Measurements from ENCODE around the gene KRTAP10-12.

Gene KRTAP10-12

DNA sequence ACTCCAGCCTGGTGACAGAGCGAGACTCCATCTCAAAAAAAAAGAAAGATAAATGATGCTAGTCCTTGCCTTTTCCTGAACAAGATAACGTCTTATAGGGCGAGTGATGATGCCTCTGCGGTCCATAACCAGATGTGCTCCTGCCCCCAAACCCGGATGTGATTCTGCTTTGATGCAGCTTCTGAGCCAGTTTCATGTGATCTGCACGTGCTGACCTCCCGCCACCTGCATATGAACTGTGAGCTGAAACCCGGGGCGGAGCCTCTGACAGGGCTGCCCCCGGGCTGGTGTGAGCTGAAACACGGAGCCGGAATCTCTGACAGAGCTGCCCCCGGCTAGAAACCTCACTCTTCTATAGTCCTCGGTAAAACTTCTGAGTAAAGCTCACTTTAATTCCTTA is 43.8 kb upstream of the KRTAP10-12 start:
- TF ChIP-seq, protein P1, sequence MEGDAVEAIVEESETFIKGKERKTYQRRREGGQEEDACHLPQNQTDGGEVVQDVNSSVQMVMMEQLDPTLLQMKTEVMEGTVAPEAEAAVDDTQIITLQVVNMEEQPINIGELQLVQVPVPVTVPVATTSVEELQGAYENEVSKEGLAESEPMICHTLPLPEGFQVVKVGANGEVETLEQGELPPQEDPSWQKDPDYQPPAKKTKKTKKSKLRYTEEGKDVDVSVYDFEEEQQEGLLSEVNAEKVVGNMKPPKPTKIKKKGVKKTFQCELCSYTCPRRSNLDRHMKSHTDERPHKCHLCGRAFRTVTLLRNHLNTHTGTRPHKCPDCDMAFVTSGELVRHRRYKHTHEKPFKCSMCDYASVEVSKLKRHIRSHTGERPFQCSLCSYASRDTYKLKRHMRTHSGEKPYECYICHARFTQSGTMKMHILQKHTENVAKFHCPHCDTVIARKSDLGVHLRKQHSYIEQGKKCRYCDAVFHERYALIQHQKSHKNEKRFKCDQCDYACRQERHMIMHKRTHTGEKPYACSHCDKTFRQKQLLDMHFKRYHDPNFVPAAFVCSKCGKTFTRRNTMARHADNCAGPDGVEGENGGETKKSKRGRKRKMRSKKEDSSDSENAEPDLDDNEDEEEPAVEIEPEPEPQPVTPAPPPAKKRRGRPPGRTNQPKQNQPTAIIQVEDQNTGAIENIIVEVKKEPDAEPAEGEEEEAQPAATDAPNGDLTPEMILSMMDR (IDR thresholded peaks at IDR 0.05; ENCODE audit: extremely low read depth, insufficient read depth, missing control alignments): no peak
- DNase-seq (ENCODE audit: low spot score): no peak
- in situ Hi-C loops (cut with MboI; ENCODE audit: low pct_unique_long_range_greater_than_20kb, low sequenced_read_pairs, unreplicated experiment): no loop called here

DNA sequence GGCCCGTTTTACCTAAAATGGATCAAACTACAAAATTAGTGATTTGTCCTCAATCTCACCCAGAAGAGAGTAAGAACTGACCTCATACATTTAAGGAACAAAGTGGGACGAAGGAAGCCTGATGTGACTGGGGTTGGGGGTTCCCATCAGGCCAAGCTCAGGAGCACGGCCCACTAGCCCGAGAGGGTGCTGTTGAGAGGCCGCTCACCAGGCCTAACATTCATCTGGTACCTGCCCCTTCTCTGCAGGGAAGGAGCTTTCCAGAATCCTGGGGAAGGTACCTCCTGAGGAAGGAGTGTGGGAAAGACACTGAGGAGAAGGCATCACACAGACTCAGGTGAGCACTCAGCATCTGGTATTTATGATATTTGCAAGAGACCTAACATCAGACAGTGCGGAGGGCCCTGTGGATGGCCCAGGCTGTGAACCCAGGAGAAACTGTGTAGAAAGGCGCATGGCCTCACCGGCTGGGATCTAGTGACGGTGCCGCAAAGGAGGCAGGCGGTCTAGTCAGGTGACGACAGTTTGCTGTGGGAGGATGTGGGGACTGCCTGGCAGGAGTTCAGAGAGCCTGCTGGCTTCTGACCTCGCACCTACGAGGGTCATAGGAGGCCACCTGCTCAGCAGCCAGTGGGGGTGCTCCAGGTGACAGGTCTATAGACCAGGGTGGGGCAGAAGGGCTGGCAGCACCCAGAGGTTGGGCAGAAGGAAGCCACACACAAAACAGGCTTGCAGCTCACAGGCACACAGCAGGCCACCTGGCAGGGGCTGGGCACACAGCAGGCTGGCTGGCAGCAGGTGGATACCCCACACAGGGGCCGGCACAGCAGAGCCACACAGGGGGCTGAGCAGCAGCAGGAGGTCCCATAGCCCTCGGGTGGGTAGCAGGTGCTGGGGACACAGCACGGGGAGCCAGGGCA is 43.1 kb upstream of the KRTAP10-12 start:
- in situ Hi-C loops (cut with MboI; ENCODE audit: low pct_unique_long_range_greater_than_20kb, low sequenced_read_pairs, unreplicated experiment): no loop called here
- DNase-seq (ENCODE audit: low spot score): no peak
- TF ChIP-seq, protein P1 (IDR thresholded peaks at IDR 0.05; ENCODE audit: extremely low read depth, insufficient read depth, missing control alignments): no peak

DNA sequence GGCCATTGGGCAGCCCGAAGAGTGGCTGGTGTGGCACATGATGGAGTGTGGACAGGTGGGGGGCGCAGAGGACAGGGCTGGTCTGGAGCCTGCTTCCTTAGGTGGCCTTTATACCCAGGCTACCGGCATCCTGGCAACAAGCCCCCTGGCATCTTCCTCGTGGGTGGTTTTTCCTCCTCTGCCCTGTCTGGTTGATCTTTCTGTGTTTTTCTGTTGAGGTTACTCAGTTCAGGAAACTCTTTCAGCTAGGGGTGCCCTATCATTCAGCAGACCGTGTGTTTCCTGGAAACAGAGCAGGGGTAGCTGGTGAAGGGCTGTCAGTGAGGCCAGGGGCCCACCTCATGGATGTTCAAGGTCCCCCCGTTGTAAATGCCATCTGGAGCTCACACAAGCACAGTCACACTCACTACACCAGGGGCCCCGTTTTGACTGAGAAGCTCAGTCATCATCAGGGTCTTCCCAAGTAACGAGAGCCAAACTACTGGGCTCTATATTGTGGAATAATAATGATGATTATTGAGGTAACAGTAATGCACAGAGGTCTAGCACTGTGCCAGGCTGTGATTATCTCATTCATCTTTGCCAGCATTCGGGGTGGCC is 42.3 kb upstream of the KRTAP10-12 start, which contains the start of gene KRTAP12-4:
TSS of gene KRTAP12-4 (minus strand) at position 84 of the 600 bp plus-strand sequence. CDS start at position 39, 45 bp downstream.
- no peak for DNase-seq (ENCODE audit: low spot score)
- in situ Hi-C loops (cut with MboI; ENCODE audit: low pct_unique_long_range_greater_than_20kb, low sequenced_read_pairs, unreplicated experiment): no loop called here
- TF ChIP-seq, protein P1 (IDR thresholded peaks at IDR 0.05; ENCODE audit: extremely low read depth, insufficient read depth, missing control alignments): no peak

DNA sequence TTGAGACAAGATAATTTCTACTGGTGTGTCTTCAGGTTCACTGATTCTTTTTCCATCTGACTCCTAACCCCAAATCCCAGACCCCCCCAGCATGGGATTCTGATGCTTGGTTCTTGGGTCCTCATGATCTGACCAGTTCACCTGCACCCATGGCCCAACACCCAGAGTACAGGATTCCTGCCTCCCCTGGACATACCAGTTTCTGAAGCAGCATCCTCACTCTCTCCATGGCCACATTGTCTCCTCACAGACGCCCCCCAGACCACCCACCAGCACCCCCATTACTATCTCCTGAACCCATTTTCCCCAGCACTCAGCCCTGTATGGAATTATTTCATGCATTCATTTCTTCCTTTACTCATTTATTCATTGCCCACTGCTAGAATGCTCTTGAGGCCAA is 40.1 kb upstream of the KRTAP10-12 start:
- in situ Hi-C loops (cut with MboI; ENCODE audit: low pct_unique_long_range_greater_than_20kb, low sequenced_read_pairs, unreplicated experiment): no loop called here
- DNase-seq (ENCODE audit: low spot score): no peak
- TF ChIP-seq, protein P1 (IDR thresholded peaks at IDR 0.05; ENCODE audit: extremely low read depth, insufficient read depth, missing control alignments): no peak

DNA sequence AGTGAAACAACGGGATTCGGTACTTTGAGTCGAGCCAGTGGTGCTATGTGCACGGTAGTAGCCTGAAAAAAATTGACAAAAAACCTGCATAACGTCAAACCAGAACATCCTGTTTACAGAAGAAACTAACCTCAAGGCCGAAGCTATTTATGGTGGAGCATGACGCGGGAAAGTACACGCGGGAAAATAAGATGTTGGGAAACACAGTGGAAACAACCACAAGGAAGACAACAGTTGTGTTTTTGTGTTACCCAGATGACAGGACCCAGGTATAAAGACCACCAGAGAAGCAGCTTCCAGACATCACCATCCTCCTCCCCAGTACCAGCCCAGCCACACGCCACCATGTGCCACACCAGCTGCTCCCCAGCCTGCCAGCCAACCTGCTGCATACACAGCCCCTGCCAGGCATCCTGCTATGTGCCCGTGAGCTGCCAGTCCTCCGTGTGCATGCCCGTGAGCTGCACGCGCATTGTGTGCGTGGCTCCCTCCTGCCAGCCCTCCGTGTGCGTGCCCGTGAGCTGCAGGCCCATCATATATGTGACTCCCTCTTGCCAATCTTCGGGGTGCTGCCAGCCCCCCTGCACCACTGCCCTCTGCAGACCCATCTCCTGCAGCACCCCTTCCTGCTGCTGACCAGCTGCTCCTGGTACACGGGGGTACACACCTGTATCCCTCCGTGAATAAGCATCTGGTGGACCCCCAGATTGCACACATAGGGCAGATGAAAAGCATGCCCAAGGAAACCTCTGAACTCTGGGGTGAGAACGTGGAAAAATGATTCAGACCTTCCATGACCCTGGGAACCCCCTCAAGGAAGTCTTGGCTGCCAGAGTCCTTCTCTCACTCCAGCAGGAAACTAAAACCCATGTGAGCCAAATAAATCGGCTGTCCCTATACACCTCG is 39.1 kb upstream of the KRTAP10-12 start, which contains the start of gene KRTAP12-3:
TSS of gene KRTAP12-3 (plus strand) at position 298 of the 906 bp plus-strand sequence. CDS start at position 346, 48 bp downstream.
- TF ChIP-seq, protein P1 (IDR thresholded peaks at IDR 0.05; ENCODE audit: extremely low read depth, insufficient read depth, missing control alignments): no peak
- in situ Hi-C loops (cut with MboI; ENCODE audit: low pct_unique_long_range_greater_than_20kb, low sequenced_read_pairs, unreplicated experiment): no loop called here
- no peak for DNase-seq (ENCODE audit: low spot score)

DNA sequence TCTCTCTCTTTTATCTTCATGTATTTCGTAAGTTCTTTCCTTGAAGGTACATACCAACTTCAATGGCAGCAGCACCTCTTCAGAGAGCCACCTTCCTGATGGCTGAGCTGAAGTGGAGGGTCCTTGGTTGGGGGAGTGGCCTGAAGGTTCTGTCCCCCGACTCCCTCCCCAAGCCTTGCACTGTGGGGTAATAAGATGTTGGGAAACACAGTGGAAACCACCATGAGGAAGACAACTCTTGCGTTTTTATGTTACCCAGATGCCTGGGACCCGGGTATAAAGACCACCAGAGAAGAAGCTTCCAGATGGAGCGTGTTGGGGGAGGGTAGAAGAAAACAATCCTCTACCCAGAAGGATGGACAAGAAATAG is 38.4 kb upstream of the KRTAP10-12 start:
- DNase-seq (ENCODE audit: low spot score): no peak
- TF ChIP-seq, protein P1 (IDR thresholded peaks at IDR 0.05; ENCODE audit: extremely low read depth, insufficient read depth, missing control alignments): no peak
- in situ Hi-C loops (cut with MboI; ENCODE audit: low pct_unique_long_range_greater_than_20kb, low sequenced_read_pairs, unreplicated experiment): no loop called here
